HG02588 (cell line): ENCODE measurements around the gene ABHD1.
"Not testable (repeated sequence)": the region's sequence is repeated elsewhere in the genome, so short reads cannot be mapped to it uniquely, and the experiment has no call there.

Experiments
- ATAC-seq: cut with Tn5 transposase; IDR thresholded peaks from one replicate; pipeline ENCODE4 v1.9.1; 2021; ENCODE audit warnings: mild to moderate bottlenecking, moderate library complexity; ENCODE audit not compliant: unreplicated experiment

The ABHD1 gene

GRCh38 chr2:27162151-27163121 lies 38.8 kb downstream of the ABHD1 start:
- ATAC-seq, result no peak

- no peak for ATAC-seq
Measured at GRCh38 chr2:27164960-27165763, 41.5 kb downstream of the ABHD1 start.

GRCh38 chr2:27170581-27171337 lies 47.1 kb downstream of the ABHD1 start:
- ATAC-seq, result no peak

GRCh38 chr2:27171351-27171848 lies 47.8 kb downstream of the ABHD1 start:
- ATAC-seq, result no peak

GRCh38 chr2:27174638-27175037 lies 51.0 kb downstream of the ABHD1 start:
- no peak for ATAC-seq

GRCh38 chr2:27175330-27175729 lies 51.7 kb downstream of the ABHD1 start:
- no peak for ATAC-seq

GRCh38 chr2:27175781-27176180 lies 52.2 kb downstream of the ABHD1 start:
- not testable (repeated sequence) for ATAC-seq

- ATAC-seq, result no peak
Measured at GRCh38 chr2:27177441-27178351, 54.1 kb downstream of the ABHD1 start.

- no peak for ATAC-seq
Measured at GRCh38 chr2:27178469-27178868, 54.9 kb downstream of the ABHD1 start.

- ATAC-seq, result no peak
Measured at GRCh38 chr2:27179344-27180000, 55.9 kb downstream of the ABHD1 start.
